ENCODE data around the gene BMP10. TPM values are rescaled to one million over a fixed set of nuclear protein-coding genes. Genes with fewer than 3 reads are reported as not detected.

The BMP10 gene
- total and polyA plus RNA-seq, 10 of the 15 experiments (the other 5 are each of a cell fraction or from before 2014, with no cell fraction given): 0.04 TPM; not detected in 9

GRCh38 chr2:68908392-68908970, 37.3 kb upstream of the BMP10 start (continued):
- TF ChIP-seq, protein P1, sequence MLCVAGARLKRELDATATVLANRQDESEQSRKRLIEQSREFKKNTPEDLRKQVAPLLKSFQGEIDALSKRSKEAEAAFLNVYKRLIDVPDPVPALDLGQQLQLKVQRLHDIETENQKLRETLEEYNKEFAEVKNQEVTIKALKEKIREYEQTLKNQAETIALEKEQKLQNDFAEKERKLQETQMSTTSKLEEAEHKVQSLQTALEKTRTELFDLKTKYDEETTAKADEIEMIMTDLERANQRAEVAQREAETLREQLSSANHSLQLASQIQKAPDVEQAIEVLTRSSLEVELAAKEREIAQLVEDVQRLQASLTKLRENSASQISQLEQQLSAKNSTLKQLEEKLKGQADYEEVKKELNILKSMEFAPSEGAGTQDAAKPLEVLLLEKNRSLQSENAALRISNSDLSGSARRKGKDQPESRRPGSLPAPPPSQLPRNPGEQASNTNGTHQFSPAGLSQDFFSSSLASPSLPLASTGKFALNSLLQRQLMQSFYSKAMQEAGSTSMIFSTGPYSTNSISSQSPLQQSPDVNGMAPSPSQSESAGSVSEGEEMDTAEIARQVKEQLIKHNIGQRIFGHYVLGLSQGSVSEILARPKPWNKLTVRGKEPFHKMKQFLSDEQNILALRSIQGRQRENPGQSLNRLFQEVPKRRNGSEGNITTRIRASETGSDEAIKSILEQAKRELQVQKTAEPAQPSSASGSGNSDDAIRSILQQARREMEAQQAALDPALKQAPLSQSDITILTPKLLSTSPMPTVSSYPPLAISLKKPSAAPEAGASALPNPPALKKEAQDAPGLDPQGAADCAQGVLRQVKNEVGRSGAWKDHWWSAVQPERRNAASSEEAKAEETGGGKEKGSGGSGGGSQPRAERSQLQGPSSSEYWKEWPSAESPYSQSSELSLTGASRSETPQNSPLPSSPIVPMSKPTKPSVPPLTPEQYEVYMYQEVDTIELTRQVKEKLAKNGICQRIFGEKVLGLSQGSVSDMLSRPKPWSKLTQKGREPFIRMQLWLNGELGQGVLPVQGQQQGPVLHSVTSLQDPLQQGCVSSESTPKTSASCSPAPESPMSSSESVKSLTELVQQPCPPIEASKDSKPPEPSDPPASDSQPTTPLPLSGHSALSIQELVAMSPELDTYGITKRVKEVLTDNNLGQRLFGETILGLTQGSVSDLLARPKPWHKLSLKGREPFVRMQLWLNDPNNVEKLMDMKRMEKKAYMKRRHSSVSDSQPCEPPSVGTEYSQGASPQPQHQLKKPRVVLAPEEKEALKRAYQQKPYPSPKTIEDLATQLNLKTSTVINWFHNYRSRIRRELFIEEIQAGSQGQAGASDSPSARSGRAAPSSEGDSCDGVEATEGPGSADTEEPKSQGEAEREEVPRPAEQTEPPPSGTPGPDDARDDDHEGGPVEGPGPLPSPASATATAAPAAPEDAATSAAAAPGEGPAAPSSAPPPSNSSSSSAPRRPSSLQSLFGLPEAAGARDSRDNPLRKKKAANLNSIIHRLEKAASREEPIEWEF (IDR thresholded peaks at IDR 0.05; ENCODE audit: insufficient replicate concordance, low read depth, low read length): no peak
- TF ChIP-seq SREBF1 (IDR thresholded peaks at IDR 0.05; ENCODE audit: low read length) (no peak), RUNX3 (IDR thresholded peaks at IDR 0.05; ENCODE audit: low read length) (0 out of 2 replicates have a peak, but pooled peaks have one; percentile 19), YY1 (IDR thresholded peaks at IDR 0.05; ENCODE audit: low read depth, low read length) (peak; percentile 59; the same call in 1 of the 2 replicates), SPI1 (IDR thresholded peaks at IDR 0.05; ENCODE audit: borderline replicate concordance, insufficient read depth, low read depth, low read length) (no peak), ELK1 (IDR thresholded peaks at IDR 0.05; ENCODE audit: low read depth, low read length) (peak; percentile 41; the same call in 1 of the 2 replicates), BHLHE40 (IDR thresholded peaks at IDR 0.05; ENCODE audit: borderline replicate concordance in 1 of 2, low read depth in 2 of 2, low read length in 1 of 2) (peak; percentile 12 to 19; a peak in 1 of 4 replicates), GABPA (IDR thresholded peaks at IDR 0.05; ENCODE audit: low read depth) (peak; percentile 69), POU2F2 (IDR thresholded peaks at IDR 0.05; ENCODE audit: borderline replicate concordance, low read depth, low read length) (peak; percentile 85; the same call in 2 of the 3 replicates), MTA2 (IDR thresholded peaks at IDR 0.05; ENCODE audit: low read depth) (no peak), NFYB (IDR thresholded peaks at IDR 0.05; ENCODE audit: insufficient read depth, low read depth, low read length) (no peak), SRF (IDR thresholded peaks at IDR 0.05; ENCODE audit: low read depth in 2 of 2, low read length in 2 of 2) (peak; percentile 99), TAF1 (IDR thresholded peaks at IDR 0.05; ENCODE audit: borderline replicate concordance, low read depth, low read length) (peak; percentile 75; the same call in 1 of the 2 replicates), ZZZ3 (IDR thresholded peaks at IDR 0.05; ENCODE audit: control insufficient read depth, insufficient read length, low read depth) (no peak), RB1 (IDR thresholded peaks at IDR 0.05; ENCODE audit: borderline replicate concordance) (no peak), TCF12 (IDR thresholded peaks at IDR 0.05; ENCODE audit: low read depth, low read length) (peak; percentile 72), BACH1 (IDR thresholded peaks at IDR 0.05; ENCODE audit: borderline replicate concordance) (peak; percentile 94), POLR2AphosphoS5 (IDR thresholded peaks at IDR 0.05; ENCODE audit: low read length) (peak; percentile 71), TCF3 (IDR thresholded peaks at IDR 0.05; ENCODE audit: borderline replicate concordance, insufficient read depth, low read depth, low read length) (peak; percentile 86; the same call in 1 of the 2 replicates), ZNF24 (IDR thresholded peaks at IDR 0.05) (no peak), POLR2A (IDR thresholded peaks at IDR 0.05; ENCODE audit: low read depth, low read length) (peak; percentile 82)
- TF ChIP-seq, protein P2, sequence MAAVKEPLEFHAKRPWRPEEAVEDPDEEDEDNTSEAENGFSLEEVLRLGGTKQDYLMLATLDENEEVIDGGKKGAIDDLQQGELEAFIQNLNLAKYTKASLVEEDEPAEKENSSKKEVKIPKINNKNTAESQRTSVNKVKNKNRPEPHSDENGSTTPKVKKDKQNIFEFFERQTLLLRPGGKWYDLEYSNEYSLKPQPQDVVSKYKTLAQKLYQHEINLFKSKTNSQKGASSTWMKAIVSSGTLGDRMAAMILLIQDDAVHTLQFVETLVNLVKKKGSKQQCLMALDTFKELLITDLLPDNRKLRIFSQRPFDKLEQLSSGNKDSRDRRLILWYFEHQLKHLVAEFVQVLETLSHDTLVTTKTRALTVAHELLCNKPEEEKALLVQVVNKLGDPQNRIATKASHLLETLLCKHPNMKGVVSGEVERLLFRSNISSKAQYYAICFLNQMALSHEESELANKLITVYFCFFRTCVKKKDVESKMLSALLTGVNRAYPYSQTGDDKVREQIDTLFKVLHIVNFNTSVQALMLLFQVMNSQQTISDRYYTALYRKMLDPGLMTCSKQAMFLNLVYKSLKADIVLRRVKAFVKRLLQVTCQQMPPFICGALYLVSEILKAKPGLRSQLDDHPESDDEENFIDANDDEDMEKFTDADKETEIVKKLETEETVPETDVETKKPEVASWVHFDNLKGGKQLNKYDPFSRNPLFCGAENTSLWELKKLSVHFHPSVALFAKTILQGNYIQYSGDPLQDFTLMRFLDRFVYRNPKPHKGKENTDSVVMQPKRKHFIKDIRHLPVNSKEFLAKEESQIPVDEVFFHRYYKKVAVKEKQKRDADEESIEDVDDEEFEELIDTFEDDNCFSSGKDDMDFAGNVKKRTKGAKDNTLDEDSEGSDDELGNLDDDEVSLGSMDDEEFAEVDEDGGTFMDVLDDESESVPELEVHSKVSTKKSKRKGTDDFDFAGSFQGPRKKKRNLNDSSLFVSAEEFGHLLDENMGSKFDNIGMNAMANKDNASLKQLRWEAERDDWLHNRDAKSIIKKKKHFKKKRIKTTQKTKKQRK (IDR thresholded peaks at IDR 0.05; ENCODE audit: low read depth, low read length): no peak

Measured in GM12878 (cell line).